Measurements from ENCODE around the gene ZNF350.
"Not testable (repeated sequence)": the region's sequence is repeated elsewhere in the genome, so short reads cannot be mapped to it uniquely, and the experiment has no call there.

ZNF350 gene

DNA sequence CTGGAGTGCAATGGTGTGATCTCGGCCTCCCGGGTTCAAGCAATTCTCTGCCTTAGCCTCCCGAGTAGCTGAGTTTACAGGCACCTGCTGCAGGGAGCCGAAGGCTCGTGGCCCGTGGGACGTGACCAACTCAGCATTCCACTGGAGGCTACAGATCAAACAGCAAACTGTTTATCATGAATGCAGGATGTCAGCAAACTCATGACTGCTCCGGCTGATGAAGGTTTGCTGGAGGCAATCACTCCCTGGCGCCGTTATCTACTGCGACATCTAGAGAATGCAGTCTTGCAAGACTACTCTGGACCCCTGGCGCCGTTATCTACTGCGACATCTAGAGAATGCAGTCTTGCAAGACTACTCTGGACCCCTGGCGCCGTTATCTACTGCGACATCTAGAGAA, 10.9 kb downstream of the ZNF350 start:
- DNase-seq (ENCODE audit: low spot score); FAIRE-seq: not testable (repeated sequence)

DNA sequence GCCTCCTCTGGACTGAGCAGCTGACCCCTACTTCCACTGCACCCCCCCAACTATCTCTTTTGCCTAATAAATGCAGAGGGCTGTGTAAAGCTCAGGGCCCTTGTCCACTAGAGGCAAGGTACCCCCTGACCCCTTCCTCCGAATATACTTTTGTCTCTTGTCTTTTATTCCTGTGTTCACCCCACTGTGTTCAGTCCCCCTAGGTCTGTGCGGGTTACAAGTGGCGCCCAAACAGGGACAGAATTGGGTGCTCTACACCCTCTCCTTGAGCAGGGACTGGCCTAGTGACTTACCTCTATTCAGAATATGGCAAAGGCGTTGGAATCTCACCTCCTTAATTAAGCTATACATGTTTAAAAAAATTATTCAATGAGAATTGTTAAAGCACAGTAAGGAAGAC, 15.0 kb downstream of the ZNF350 start:
- no peak for FAIRE-seq
- DNase-seq (ENCODE audit: low spot score), result no peak

DNA sequence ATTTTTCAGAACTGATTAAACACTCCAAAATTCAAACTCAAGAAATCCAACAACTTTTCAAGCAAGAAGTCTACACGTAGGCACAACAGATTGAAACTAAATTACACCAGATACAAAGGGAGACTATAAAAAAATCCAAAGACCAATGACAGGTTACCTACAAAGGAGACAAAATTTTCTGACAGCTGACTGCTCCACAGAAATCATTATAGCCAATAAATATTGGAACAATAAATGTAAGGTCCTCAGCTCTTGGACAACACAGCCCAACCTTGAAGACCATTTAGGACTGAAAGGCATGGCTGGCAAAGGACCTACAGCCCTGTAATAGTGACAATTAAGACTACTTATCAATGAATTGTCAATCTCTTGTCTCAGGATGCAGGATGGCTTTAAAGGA, 15.9 kb downstream of the ZNF350 start:
- FAIRE-seq (no peak), DNase-seq (ENCODE audit: low spot score) (no peak)

DNA sequence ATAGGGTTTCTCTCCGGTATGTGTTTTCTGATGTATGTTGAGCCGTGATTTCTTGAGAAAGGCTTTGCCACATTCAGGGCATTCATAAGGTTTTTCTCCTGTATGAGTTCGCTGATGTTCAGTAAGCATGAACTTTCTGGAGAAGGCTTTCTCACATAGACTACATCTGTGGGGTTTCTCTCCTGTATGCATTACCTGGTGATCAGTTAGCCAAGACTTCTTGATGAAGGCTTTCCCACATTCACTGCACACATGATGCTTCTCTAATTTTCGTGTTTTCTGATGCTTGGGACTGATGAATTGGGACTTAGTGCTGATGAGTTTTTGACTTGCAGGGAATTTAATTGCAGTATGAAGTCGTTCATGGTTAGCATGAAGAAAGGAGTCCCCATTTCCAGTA, 21.1 kb downstream of the ZNF350 start:
- no peak for DNase-seq (ENCODE audit: low spot score)
- no peak for FAIRE-seq

DNA sequence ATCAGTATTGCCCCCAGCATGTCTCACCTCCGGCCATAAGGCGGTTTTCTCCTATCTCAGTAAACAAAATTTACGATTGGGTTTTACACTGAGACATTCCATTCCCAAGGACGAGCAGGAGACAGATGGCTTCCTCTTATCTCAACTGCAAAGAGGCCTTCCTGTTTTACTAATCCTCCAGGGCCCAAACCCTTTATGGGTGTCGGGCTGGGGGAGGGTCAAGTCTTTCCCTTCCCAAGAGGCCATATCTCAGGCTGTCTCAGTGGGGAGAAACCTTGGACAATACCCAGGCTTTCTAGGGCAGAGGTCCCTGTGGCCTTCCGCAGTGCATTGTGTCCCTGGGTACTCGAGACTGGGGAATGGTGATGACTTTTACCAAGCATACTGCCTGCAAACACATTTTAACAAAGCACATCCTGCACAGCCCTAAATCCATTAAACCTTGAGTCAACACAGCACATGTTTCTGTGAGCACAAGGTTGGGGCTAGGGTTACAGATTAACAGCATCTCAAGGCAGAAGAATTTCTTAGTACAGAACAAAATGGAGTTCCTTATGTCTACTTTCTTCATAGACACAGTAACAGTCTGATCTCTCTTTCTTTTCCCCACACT, 25.9 kb downstream of the ZNF350 start:
- DNase-seq (ENCODE audit: low spot score); FAIRE-seq: not testable (repeated sequence)

DNA sequence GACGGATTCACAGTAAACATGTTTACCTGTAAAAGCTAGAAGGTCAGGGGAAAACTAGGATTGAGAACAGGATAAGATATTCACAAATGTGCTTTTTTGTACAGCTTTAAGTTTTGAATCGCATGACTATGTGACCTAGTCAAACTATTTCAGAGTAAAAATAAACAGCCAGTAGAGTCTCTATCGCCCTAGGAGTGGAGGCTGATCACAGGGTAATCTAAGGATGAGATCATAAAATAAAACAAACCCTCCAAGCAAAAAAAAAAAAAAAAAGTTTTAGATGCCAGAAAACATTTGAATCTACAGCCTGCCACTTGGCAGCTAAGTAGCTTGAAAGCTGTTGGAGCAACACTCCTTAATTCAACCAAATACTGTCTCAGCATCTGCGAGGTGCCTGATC, 26.8 kb downstream of the ZNF350 start:
- DNase-seq (ENCODE audit: low spot score) (no peak), FAIRE-seq (no peak)

DNA sequence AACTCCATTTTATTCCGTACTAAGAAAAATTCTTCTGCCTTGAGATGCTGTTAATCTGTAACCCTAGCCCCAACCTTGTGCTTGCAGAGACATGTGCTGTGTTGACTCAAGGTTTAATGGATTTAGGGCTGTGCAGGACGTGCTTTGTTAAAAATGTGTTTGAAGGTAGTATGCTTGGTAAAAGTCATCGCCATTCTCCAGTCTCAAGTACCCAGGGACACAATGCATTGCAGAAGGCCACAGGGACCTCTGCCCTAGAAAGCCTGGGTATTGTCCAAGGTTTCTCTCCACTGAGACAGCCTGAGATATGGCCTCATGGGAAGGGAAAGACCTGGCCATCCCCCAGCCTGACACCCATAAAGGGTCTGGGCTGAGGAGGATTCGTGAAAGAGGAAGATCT, 28.8 kb downstream of the ZNF350 start:
- FAIRE-seq; DNase-seq (ENCODE audit: low spot score): not testable (repeated sequence)

DNA sequence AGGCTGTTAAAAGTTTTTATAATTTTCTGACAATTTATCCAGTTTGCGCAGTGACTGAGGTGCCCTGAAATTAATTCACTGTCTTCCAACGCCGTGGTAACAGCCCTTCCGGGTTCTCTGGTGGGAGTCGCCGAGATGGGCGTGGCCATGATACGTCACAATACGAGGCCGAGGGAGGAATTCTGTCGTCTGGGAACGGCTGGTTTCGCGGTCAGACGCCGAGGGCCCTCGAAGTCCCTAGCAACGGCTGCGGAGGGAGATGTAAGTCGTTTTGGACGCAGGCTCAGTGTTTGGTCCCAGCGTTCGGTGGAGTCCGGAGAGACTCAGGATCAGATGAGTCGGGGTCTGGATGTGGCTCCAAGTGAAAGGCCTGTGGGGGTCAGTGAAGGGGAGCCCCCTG, 37.7 kb downstream of the ZNF350 start:
- no peak for FAIRE-seq
- no peak for DNase-seq (ENCODE audit: low spot score)

DNA sequence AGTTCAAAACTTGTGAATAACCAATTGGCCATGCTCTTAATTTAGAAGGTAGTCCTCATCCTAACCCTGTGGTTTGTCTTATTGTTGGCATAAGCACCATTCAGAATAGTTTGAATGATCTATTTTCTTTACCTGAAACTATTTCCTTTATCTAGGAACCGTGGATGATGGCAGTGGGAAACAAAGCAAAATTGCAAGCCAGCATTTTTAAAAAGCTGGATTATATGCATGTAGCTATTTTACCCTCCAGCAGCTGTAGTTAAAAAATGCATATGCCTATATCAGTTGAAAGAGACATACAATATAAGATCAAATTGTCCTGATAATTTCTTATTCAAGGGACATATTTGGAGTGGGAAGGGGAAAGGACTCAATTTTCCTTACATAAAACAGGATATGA, 40.0 kb downstream of the ZNF350 start:
- no peak for FAIRE-seq
- DNase-seq (ENCODE audit: low spot score), result no peak

DNA sequence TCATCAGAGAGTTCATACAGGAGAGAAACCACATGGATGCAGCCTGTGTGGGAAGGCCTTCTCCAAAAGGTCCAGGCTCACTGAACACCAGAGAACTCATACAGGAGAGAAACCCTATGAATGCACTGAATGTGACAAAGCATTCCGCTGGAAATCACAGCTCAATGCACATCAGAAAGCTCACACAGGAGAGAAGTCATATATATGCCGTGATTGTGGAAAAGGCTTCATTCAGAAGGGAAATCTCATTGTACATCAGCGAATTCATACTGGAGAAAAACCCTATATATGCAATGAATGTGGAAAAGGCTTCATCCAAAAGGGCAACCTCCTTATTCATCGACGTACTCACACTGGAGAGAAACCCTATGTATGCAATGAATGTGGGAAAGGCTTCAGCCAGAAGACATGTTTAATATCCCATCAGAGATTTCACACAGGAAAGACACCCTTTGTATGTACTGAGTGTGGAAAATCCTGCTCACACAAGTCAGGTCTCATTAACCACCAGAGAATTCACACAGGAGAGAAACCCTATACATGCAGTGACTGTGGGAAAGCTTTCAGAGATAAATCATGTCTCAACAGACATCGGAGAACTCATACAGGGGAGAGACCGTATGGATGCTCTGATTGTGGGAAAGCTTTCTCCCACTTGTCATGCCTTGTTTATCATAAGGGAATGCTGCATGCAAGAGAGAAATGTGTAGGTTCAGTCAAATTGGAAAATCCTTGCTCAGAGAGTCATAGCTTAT, 41.7 kb downstream of the ZNF350 start:
- no peak for DNase-seq (ENCODE audit: low spot score)
- FAIRE-seq, result no peak

DNA sequence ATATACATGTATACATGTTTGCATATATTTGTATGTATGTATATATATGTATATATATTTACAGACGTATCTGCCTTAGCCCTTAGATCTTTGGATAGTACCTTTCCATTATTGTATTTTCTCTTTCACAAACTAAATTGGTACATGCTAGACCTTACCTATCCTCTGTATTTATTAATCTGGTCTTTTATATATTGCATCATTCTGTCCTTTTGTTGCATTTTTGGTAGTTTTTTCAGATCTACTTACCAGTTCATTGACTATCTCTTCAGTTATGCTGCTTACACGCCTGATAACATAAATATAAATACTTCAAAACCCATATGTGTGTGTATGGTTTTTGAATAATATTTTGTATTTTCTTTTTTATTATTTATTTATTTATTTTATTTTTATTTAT, 47.7 kb downstream of the ZNF350 start:
- DNase-seq (ENCODE audit: low spot score) (no peak), FAIRE-seq (no peak)

DNA sequence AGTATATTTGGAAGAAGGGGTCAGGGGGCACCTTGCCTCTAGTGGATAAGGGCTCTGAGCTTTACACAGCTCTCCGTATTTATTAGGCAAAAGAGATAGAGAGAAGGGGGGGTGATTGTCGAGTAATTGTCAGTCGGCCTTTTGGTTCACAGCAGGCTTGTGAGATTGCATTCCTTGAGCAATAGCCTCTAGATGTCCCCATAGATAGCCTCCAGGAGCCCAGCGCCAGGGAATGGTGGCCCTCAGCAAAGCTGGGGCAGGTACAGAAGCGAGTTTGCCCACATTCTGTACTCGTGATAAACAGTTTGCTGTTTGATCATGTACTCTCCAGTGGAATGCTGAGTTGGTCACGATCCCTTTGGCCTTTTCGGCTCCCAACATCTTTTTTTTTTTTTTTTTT, 54.7 kb downstream of the ZNF350 start:
- no peak for DNase-seq (ENCODE audit: low spot score)
- FAIRE-seq, result no peak

DNA sequence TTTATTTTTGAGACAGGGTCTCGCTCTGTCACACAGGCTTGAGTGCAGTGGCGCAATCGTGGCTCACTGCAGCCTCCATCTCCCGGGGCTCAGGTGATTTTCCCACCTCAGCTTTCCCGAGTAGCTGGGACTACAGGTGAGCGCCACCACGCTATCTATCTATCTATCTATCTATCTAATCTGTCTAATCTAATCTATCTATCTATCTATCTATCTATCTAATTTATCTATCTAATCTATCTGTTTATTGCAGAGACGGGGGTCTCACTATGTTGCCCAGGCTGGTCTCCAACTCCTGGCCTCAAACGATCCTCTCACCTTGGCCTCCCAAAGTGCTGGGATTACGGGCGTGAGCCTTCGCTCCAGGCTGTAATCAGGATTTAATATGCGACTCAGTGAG, 58.8 kb downstream of the ZNF350 start:
- DNase-seq (ENCODE audit: low spot score) (no peak), FAIRE-seq (no peak)

DNA sequence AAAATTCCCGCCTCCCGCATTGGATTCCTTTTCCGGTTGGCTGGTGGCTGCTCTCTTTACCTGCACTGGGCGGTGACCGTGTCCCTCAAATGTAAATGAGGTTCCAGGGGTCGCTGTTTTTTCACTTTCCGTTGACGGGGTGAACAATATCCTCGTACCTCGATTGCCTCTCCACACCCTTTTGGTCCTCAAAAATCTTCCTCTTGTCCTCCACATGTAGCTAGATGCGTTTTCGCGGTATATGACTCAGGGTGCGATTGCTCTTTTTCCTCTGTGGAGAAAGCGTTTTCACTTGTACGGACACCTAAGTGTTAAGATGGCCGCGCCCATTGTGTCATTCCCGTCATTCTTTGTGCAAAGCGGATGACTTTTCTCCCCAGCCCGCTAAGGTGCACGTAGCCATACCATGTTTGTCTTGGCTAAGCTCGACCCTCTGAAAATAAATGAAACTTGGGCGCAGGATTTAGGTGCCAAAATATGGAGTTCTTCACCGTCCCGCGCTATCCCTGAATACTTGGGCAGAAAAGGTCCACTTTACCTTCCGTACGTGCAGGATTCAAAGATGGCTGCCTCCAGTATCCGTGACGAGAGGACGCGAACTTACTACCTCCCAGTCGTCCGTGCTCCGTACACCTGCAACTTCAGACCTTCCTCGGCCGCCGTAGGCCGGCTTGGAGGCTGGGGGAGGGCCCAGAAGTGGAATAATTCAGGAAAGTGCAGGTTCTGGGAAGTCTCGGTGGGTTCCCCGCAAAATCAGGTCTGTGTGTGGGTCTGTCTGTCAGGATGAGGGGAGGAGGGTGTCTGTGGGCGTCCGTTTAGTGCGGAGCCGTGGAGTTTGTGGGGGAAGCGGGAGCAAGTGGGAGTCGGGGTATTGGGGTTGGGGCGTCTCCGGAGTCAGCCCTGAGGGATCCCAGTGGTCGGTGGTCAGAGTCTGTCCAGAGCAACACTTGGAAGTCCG, 59.6 kb downstream of the ZNF350 start, which contains the start of gene ZNF613:
Gene ZNF613, plus strand, starts transcription at position 689 of the 958 bp plus-strand sequence. CDS start 8,749 bp downstream, outside the sequence.
- FAIRE-seq (peak; percentile 59), DNase-seq (ENCODE audit: low spot score) (peak; percentile 93)

DNA sequence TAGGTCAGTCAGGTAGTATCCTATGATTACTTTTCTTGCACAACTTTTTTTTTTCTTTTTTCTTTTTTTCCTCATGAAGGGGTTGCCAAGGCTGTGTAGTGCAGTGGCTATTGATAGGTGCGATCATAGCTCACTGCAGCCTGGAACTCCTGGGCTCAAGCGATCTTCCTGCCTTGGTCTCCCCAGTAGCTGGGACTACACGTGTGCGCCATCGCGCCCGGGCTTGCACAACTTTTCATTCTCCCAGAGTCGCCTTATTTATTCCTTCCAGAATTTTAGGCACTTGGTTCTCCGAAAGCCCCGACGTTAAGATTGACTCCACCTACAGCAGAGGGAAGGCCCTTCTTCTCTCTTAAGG, 60.2 kb downstream of the ZNF350 start:
- DNase-seq (ENCODE audit: low spot score) (no peak), FAIRE-seq (no peak)

DNA sequence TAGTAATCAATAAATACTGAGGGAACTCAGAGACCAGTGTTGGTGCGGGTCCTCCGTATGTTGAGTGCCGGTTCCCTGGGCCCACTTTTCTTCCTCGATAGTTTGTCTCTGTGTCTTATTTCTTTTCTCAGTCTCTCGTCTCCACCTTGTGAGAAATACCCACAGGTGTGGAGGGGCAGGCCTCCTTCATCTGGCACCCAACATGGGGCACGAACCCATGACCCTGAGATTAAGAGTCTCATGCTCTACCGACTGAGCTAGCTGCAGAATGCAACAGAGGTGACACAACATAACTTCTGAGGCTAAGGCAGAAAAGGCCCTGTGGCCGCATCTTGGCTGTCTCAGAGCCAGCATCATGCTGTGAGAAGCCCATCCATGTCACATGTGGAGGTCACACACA, 64.7 kb downstream of the ZNF350 start:
- no peak for DNase-seq (ENCODE audit: low spot score)

DNA sequence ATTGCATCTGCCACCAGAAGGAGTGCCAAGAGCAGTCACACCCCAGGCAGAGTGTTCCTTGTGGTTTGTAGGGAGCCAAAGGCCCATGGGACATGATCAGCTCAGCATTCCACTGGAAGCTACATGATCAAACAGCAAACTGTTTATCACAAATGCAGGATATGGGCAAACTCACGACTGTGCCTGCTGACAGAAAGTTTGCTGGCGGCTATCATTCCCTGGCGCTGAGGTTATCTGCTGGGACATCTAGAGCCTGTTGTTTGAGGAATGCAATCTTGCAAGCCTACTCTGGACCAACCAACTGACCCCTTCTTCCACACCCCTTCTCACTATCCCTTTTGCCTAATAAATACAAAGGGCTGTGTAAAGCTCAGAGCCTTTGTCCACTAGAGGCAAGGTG, 67.0 kb downstream of the ZNF350 start:
- DNase-seq (ENCODE audit: low spot score) (no peak), FAIRE-seq (no peak)

More for the DNA sequence above, 64.7 kb downstream of the ZNF350 start:
- FAIRE-seq, result no peak

DNA sequence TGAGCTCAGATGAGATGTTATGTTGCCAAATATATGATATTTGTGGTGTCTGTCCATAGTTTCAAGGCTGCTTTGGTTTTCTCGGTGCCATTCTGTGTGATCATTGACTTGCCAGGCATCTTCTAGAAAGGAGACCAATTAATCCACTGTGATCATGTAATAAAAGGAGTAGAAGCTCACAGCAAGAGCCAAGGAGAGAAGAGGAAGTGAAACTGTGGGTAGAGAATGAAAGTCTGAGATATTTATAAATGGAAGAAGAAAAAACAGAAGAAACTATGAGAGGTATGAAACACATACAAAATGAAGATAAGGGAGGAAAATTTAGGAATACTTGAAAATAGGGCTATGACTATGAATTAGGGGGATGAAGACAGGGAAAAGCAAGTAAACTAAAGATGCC, 70.5 kb downstream of the ZNF350 start:
- no peak for FAIRE-seq
- no peak for DNase-seq (ENCODE audit: low spot score)

DNA sequence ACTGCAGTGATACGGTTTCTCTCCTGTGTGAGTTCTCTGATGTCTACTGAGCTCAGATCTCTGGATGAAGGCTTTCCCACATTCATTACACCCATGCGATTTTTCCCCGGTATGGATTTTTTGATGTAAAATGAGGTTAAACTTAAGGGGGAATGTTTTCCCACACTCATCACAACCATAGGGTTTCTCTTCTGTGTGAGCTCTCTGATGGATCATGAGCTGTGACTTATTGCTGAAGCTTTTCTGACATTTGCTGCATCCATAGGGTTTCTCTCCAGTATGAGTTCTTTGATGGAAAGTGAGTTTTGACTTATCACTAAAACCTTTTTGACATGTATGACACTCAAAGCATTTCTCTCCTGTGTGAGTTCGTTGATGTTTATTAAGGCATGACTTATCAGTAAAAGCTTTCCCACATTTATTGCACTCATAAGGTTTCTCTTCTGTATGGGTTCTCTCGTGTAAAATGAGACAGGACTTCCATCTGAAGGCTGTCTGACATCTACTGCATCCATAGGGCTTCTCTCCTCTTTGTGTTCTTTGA, 71.2 kb downstream of the ZNF350 start:
- DNase-seq (ENCODE audit: low spot score) (no peak), FAIRE-seq (no peak)

Data from urothelium cell line (cell line).